ENCODE measurements around the gene COG1. TPM values are rescaled to one million over a fixed set of nuclear protein-coding genes. Genes with fewer than 3 reads are reported as not detected.

Gene COG1
- polyA plus RNA-seq, 1 donor (not counting 4 experiments of a cell fraction or from before 2014, with no cell fraction given) = 16.4 TPM

DNA sequence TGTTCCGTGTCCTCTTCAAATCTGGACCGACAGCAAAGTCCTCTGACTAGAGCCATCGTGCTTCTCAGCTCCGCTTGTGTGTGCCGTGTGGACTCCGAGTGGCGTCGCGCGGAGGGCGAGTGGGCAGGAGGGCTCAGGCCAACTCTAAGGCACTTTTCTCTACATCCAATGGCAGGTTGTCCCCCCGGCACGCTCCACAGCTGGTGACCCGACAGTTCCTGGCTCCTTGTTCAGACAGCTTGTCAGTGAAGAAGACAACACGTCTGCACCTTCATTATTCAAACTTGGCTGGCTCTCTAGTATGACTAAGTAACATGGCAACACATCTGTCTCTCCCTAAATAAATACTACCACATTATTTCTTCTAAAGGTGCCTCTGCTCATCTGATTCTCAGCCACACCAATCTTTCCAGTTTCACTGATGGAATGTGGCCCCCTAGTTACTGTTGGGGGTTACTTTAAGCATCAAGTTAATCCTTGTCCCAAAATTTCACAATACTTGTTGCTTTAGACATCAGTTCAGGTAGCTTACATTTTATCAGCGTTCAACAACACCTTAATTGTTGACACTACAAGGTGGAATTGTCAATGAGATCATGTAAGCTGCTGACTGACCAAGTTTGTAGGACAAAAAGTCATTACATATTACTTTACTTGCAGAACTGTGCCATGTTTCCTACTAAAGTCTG is 15.4 kb downstream of the COG1 start:
- Histone ChIP-seq H3K9me3 (ENCODE audit: control insufficient read depth, low read depth, low read length) (no peaks in the 10 kb centered on the region), H2AFZ (ENCODE audit: control insufficient read depth, low read length) (no peak overlapping the region), H4K20me1 (ENCODE audit: control insufficient read depth, extremely low read depth, insufficient read depth, low read length) (no peaks in the 10 kb centered on the region), H3K36me3 (ENCODE audit: control insufficient read depth in 2 of 2, extremely low read depth in 1 of 2, insufficient read depth in 2 of 2, low read length in 2 of 2) (peaks cover 29 to 35% of the 10 kb centered on the region in 2 experiments), H3K4me3 (ENCODE audit: control insufficient read depth in 2 of 3, extremely low read depth in 1 of 3, insufficient read depth in 2 of 3, low read depth in 1 of 3, low read length in 3 of 3) (no peak overlapping the region), H3K9me1 (ENCODE audit: control insufficient read depth, extremely low read depth, insufficient read depth, low read length) (no peaks in the 10 kb centered on the region), H3K27ac (ENCODE audit: control insufficient read depth, insufficient read depth, low read length) (no peak overlapping the region), H3K4me1 (ENCODE audit: control insufficient read depth, extremely low read depth, insufficient read depth, low read length) (no peaks in the 10 kb centered on the region), H3K27me3 (ENCODE audit: control insufficient read depth, extremely low read depth, insufficient read depth, low read length) (no peaks in the 10 kb centered on the region), H3K4me2 (ENCODE audit: control insufficient read depth, extremely low read depth, insufficient read depth, low read depth, low read length) (no peak overlapping the region), H3K79me2 (ENCODE audit: control insufficient read depth, insufficient read depth, low read length) (peaks cover 2% of the 10 kb centered on the region), H3K9ac (ENCODE audit: control insufficient read depth, extremely low read depth, insufficient read depth, low read length) (no peak overlapping the region)
- no peak for TF ChIP-seq EZH2 (IDR thresholded peaks at IDR 0.05; ENCODE audit: low read length)
- TF ChIP-seq, protein P1, sequence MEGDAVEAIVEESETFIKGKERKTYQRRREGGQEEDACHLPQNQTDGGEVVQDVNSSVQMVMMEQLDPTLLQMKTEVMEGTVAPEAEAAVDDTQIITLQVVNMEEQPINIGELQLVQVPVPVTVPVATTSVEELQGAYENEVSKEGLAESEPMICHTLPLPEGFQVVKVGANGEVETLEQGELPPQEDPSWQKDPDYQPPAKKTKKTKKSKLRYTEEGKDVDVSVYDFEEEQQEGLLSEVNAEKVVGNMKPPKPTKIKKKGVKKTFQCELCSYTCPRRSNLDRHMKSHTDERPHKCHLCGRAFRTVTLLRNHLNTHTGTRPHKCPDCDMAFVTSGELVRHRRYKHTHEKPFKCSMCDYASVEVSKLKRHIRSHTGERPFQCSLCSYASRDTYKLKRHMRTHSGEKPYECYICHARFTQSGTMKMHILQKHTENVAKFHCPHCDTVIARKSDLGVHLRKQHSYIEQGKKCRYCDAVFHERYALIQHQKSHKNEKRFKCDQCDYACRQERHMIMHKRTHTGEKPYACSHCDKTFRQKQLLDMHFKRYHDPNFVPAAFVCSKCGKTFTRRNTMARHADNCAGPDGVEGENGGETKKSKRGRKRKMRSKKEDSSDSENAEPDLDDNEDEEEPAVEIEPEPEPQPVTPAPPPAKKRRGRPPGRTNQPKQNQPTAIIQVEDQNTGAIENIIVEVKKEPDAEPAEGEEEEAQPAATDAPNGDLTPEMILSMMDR (optimal IDR thresholded peaks at IDR 0.05 in 1 of 3, IDR thresholded peaks at IDR 0.05 in 1 of 3, conservative IDR thresholded peaks at IDR 0.05 in 1 of 3; ENCODE audit: extremely low read depth in 1 of 3, insufficient read depth in 2 of 3, low read length in 3 of 3) = no peak
- no peak for DNase-seq (ENCODE audit: low read depth, low spot score)
- dilution Hi-C loops (cut with MboI; ENCODE audit: extremely low pct_ligation_motif_present, low sequenced_read_pairs) = no loop called here
- no peak for FAIRE-seq

DNA sequence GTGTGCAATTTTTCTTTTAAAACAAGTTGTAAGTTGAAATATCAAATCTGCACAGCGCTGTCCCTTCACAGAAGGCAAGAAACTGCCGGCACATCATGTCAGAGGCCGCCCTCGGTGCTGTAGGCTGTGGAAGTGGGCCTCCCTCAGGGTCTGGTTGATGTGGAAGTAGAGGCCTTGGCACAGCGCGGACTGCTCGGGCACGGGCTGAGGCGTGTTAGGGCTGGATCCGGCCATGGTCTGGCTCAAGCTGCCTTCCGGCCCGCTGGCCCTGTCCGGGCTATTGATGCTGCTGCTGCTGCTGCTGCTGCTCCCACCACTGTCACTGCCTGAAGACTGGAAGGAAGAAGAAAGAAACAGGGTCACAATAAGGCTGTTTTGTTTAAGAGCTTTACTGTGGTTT is 16.6 kb downstream of the COG1 start:
- H3K4me2 ChIP-seq (ENCODE audit: control insufficient read depth, extremely low read depth, insufficient read depth, low read depth, low read length) = no peak overlapping the region
- H3K36me3 ChIP-seq (ENCODE audit: control insufficient read depth in 2 of 2, extremely low read depth in 1 of 2, insufficient read depth in 2 of 2, low read length in 2 of 2) = peaks cover 19 to 30% of the 10 kb centered on the region in 2 experiments
- FAIRE-seq = no peak

More for the DNA sequence above, 16.6 kb downstream of the COG1 start:
- H3K27ac ChIP-seq (ENCODE audit: control insufficient read depth, insufficient read depth, low read length) = no peak overlapping the region
- dilution Hi-C loops (cut with MboI; ENCODE audit: extremely low pct_ligation_motif_present, low sequenced_read_pairs) = no loop called here
- TF ChIP-seq, protein P1 (optimal IDR thresholded peaks at IDR 0.05 in 1 of 3, IDR thresholded peaks at IDR 0.05 in 1 of 3, conservative IDR thresholded peaks at IDR 0.05 in 1 of 3; ENCODE audit: extremely low read depth in 1 of 3, insufficient read depth in 2 of 3, low read length in 3 of 3) = no peak
- no peak for TF ChIP-seq EZH2 (IDR thresholded peaks at IDR 0.05; ENCODE audit: low read length)
- H3K9me3 ChIP-seq (ENCODE audit: control insufficient read depth, low read depth, low read length) = no peaks in the 10 kb centered on the region
- H3K9me1 ChIP-seq (ENCODE audit: control insufficient read depth, extremely low read depth, insufficient read depth, low read length) = no peaks in the 10 kb centered on the region
- H3K4me3 ChIP-seq (ENCODE audit: control insufficient read depth in 2 of 3, extremely low read depth in 1 of 3, insufficient read depth in 2 of 3, low read depth in 1 of 3, low read length in 3 of 3) = no peak overlapping the region
- peaks cover 6% of the 10 kb centered on the region for H3K79me2 ChIP-seq (ENCODE audit: control insufficient read depth, insufficient read depth, low read length)
- no peaks in the 10 kb centered on the region for H4K20me1 ChIP-seq (ENCODE audit: control insufficient read depth, extremely low read depth, insufficient read depth, low read length)
- H3K27me3 ChIP-seq (ENCODE audit: control insufficient read depth, extremely low read depth, insufficient read depth, low read length) = no peaks in the 10 kb centered on the region
- no peak for DNase-seq (ENCODE audit: low read depth, low spot score)
- H2AFZ ChIP-seq (ENCODE audit: control insufficient read depth, low read length) = no peak overlapping the region
- H3K9ac ChIP-seq (ENCODE audit: control insufficient read depth, extremely low read depth, insufficient read depth, low read length) = no peak overlapping the region
- H3K4me1 ChIP-seq (ENCODE audit: control insufficient read depth, extremely low read depth, insufficient read depth, low read length) = no peaks in the 10 kb centered on the region
